ENCODE data around the gene SORBS2.
A peak's percentile ranks its signal among the peaks of the same experiment; 100 is the strongest.
"Not testable (repeated sequence)": the region's sequence is repeated elsewhere in the genome, so short reads cannot be mapped to it uniquely, and the experiment has no call there.

Gene SORBS2

GRCh38 chr4:185576314-185576961 lies 235.6 kb downstream of the SORBS2 start:
- intact Hi-C loops (cut with DNase I): no loop called here
- DNase-seq: no peak

- DNase-seq: no peak
- intact Hi-C loops (cut with DNase I): no loop called here
Observed at GRCh38 chr4:185573651-185574199, 238.3 kb downstream of the SORBS2 start.

- DNase-seq: no peak
- intact Hi-C loops (cut with DNase I): no loop called here
Observed at GRCh38 chr4:185570727-185571126, 241.3 kb downstream of the SORBS2 start.

GRCh38 chr4:185567381-185568376 lies 244.3 kb downstream of the SORBS2 start:
- intact Hi-C loops (cut with DNase I): loop anchor here (5.0 kb wide), 1 partner anchor 35 kb away; no protein-coding TSS in a partner anchor
- peak in 8 of 10 donors; percentile 40 to 93 (median 63) for DNase-seq

GRCh38 chr4:185566972-185567371 lies 245.0 kb downstream of the SORBS2 start:
- intact Hi-C loops (cut with DNase I): loop anchor here (5.0 kb wide), 1 partner anchor 35 kb away; no protein-coding TSS in a partner anchor
- no peak for DNase-seq

GRCh38 chr4:185566425-185566824 lies 245.6 kb downstream of the SORBS2 start:
- no peak for DNase-seq
- intact Hi-C loops (cut with DNase I): loop anchor here (5.0 kb wide), 1 partner anchor 34 kb away; no protein-coding TSS in a partner anchor

GRCh38 chr4:185565696-185566095 lies 246.3 kb downstream of the SORBS2 start:
- DNase-seq: no peak
- intact Hi-C loops (cut with DNase I): loop anchor here (5.0 kb wide), 1 partner anchor 33 kb away; no protein-coding TSS in a partner anchor

GRCh38 chr4:185564349-185564748 lies 247.6 kb downstream of the SORBS2 start:
- intact Hi-C loops (cut with DNase I): no loop called here
- no peak for DNase-seq

GRCh38 chr4:185562531-185562930 lies 249.5 kb downstream of the SORBS2 start:
- no peak for DNase-seq
- intact Hi-C loops (cut with DNase I): no loop called here

- intact Hi-C loops (cut with DNase I): no loop called here
- no peak for DNase-seq
Observed at GRCh38 chr4:185560316-185560715, 251.7 kb downstream of the SORBS2 start.

- intact Hi-C loops (cut with DNase I): no loop called here
- peak in 4 of 10 donors; percentile 29 to 88 (median 60) for DNase-seq
Observed at GRCh38 chr4:185559915-185560281, 252.1 kb downstream of the SORBS2 start.

GRCh38 chr4:185559251-185559914 lies 252.6 kb downstream of the SORBS2 start:
- DNase-seq; intact Hi-C loops (cut with DNase I): not testable (repeated sequence)

- no peak for DNase-seq
- intact Hi-C loops (cut with DNase I): no loop called here
Observed at GRCh38 chr4:185554365-185555126, 257.4 kb downstream of the SORBS2 start.

GRCh38 chr4:185552254-185552653 lies 259.7 kb downstream of the SORBS2 start:
- intact Hi-C loops (cut with DNase I): no loop called here

GRCh38 chr4:185550933-185551332 lies 261.1 kb downstream of the SORBS2 start:
- intact Hi-C loops (cut with DNase I): no loop called here
- no peak for DNase-seq

More at GRCh38 chr4:185552254-185552653, 259.7 kb downstream of the SORBS2 start:
- DNase-seq: no peak

GRCh38 chr4:185549095-185549639 lies 262.8 kb downstream of the SORBS2 start:
- DNase-seq: no peak
- intact Hi-C loops (cut with DNase I): no loop called here

- intact Hi-C loops (cut with DNase I): no loop called here
- DNase-seq: no peak
Observed at GRCh38 chr4:185548587-185548986, 263.4 kb downstream of the SORBS2 start.

- no peak for DNase-seq
- intact Hi-C loops (cut with DNase I): no loop called here
Observed at GRCh38 chr4:185546335-185546734, 265.7 kb downstream of the SORBS2 start.

- peak in 1 of 10 donors; percentile 66 for DNase-seq
- intact Hi-C loops (cut with DNase I): no loop called here
Observed at GRCh38 chr4:185542626-185543315, 269.2 kb downstream of the SORBS2 start.

All from posterior cingulate gyrus (tissue), 11 donors.